ENCODE results near the gene PBRM1. TPM values are rescaled to one million over a fixed set of nuclear protein-coding genes. Genes with fewer than 3 reads are reported as not detected.
A peak's percentile ranks its signal among the peaks of the same experiment; 100 is the strongest.

PBRM1 gene
- total RNA-seq, 2 experiments from 2014 or later: 52.3 to 59.2 TPM

- Mint-ChIP-seq H3K27me3 (no peaks in the 10 kb centered on the region), H3K36me3 (peaks cover 42% of the 10 kb centered on the region), H3K4me3 (no peak overlapping the region), H3K4me1 (ENCODE audit: low read depth) (no peaks in the 10 kb centered on the region), H3K9me3 (no peaks in the 10 kb centered on the region), H3K27ac (no peak overlapping the region)
- ChIA-PET POLR2A (no interaction called here), CTCF (interaction anchor here (0.6 kb wide), 1 partner anchor 112 kb away, joined by 3 read pairs; no protein-coding TSS in a partner anchor)
- intact Hi-C loops (cut with micrococcal nuclease): no loop called here
- no peak for DNase-seq
Observed at GRCh38 chr3:52557011-52557960, 128.4 kb downstream of the PBRM1 start.

GRCh38 chr3:52555056-52555455 is 130.7 kb downstream of the PBRM1 start:
- ChIA-PET CTCF (no interaction called here), POLR2A (no interaction called here)
- peaks cover 37% of the 10 kb centered on the region for H3K36me3 Mint-ChIP-seq
- H3K4me1 Mint-ChIP-seq (ENCODE audit: low read depth): no peaks in the 10 kb centered on the region
- H3K4me3 Mint-ChIP-seq: no peak overlapping the region
- no peaks in the 10 kb centered on the region for H3K9me3 Mint-ChIP-seq
- intact Hi-C loops (cut with micrococcal nuclease): no loop called here
- DNase-seq: no peak
- no peaks in the 10 kb centered on the region for H3K27me3 Mint-ChIP-seq
- no peak overlapping the region for H3K27ac Mint-ChIP-seq

- Mint-ChIP-seq H3K4me3 (no peak overlapping the region), H3K36me3 (peaks cover 31% of the 10 kb centered on the region), H3K27me3 (no peaks in the 10 kb centered on the region), H3K9me3 (no peaks in the 10 kb centered on the region), H3K4me1 (ENCODE audit: low read depth) (no peaks in the 10 kb centered on the region), H3K27ac (no peak overlapping the region)
- no peak for DNase-seq
- intact Hi-C loops (cut with micrococcal nuclease): no loop called here
- CTCF ChIA-PET: no interaction called here
- POLR2A ChIA-PET: no interaction called here
Observed at GRCh38 chr3:52554026-52554755, 131.5 kb downstream of the PBRM1 start.

GRCh38 chr3:52552089-52552488 is 133.6 kb downstream of the PBRM1 start:
- Mint-ChIP-seq H3K4me1 (ENCODE audit: low read depth) (no peaks in the 10 kb centered on the region), H3K36me3 (peaks cover 30% of the 10 kb centered on the region), H3K4me3 (no peak overlapping the region), H3K9me3 (no peaks in the 10 kb centered on the region), H3K27me3 (no peaks in the 10 kb centered on the region), H3K27ac (peak overlapping the region; percentile 5)
- DNase-seq: no peak
- ChIA-PET CTCF (interaction anchor here (0.8 to 1.0 kb wide), 2 partner anchors 9 to 21 kb away, joined by 3 read pairs; no protein-coding TSS in a partner anchor), POLR2A (interaction anchor here (1.1 kb wide), 1 partner anchor 16 kb away, joined by 3 read pairs; the partner anchor contains the start of gene UQCC5)
- intact Hi-C loops (cut with micrococcal nuclease): no loop called here

- Mint-ChIP-seq H3K27ac (no peak overlapping the region), H3K27me3 (no peaks in the 10 kb centered on the region), H3K9me3 (no peaks in the 10 kb centered on the region), H3K4me1 (ENCODE audit: low read depth) (no peaks in the 10 kb centered on the region), H3K4me3 (no peak overlapping the region), H3K36me3 (peaks cover 32% of the 10 kb centered on the region)
- no peak for DNase-seq
- ChIA-PET CTCF (no interaction called here), POLR2A (interaction anchor here (1.1 kb wide), 1 partner anchor 15 kb away, joined by 3 read pairs; the partner anchor contains the start of gene UQCC5)
- intact Hi-C loops (cut with micrococcal nuclease): no loop called here
Observed at GRCh38 chr3:52551118-52551517, 134.6 kb downstream of the PBRM1 start.

GRCh38 chr3:52547143-52547542 is 138.6 kb downstream of the PBRM1 start:
- Mint-ChIP-seq H3K4me3 (no peak overlapping the region), H3K4me1 (ENCODE audit: low read depth) (no peaks in the 10 kb centered on the region), H3K27me3 (no peaks in the 10 kb centered on the region), H3K9me3 (no peaks in the 10 kb centered on the region), H3K27ac (no peak overlapping the region), H3K36me3 (peaks cover 22% of the 10 kb centered on the region)
- no peak for DNase-seq
- POLR2A ChIA-PET: interaction anchor here (1.5 kb wide), 1 partner anchor 10 kb away, joined by 5 read pairs; no protein-coding TSS in a partner anchor
- CTCF ChIA-PET: no interaction called here
- intact Hi-C loops (cut with micrococcal nuclease): no loop called here

- POLR2A ChIA-PET: interaction anchor here (1.5 kb wide), 1 partner anchor 9 kb away, joined by 5 read pairs; no protein-coding TSS in a partner anchor
Observed at GRCh38 chr3:52546111-52546901, 139.4 kb downstream of the PBRM1 start.

GRCh38 chr3:52544937-52545336 is 140.8 kb downstream of the PBRM1 start:
- no peak for DNase-seq
- ChIA-PET CTCF (interaction anchor here (1.6 kb wide), 1 partner anchor 151 kb away, joined by 3 read pairs; no protein-coding TSS in a partner anchor), POLR2A (no interaction called here)
- no peaks in the 10 kb centered on the region for H3K9me3 Mint-ChIP-seq
- H3K4me3 Mint-ChIP-seq: no peak overlapping the region
- no peaks in the 10 kb centered on the region for H3K27me3 Mint-ChIP-seq
- H3K4me1 Mint-ChIP-seq (ENCODE audit: low read depth): peaks cover 3% of the 10 kb centered on the region
- intact Hi-C loops (cut with micrococcal nuclease): no loop called here
- H3K27ac Mint-ChIP-seq: no peak overlapping the region
- H3K36me3 Mint-ChIP-seq: peaks cover 27% of the 10 kb centered on the region

More at GRCh38 chr3:52546111-52546901, 139.4 kb downstream of the PBRM1 start:
- intact Hi-C loops (cut with micrococcal nuclease): no loop called here
- no peaks in the 10 kb centered on the region for H3K27me3 Mint-ChIP-seq
- no peak overlapping the region for H3K4me3 Mint-ChIP-seq
- CTCF ChIA-PET: no interaction called here
- H3K4me1 Mint-ChIP-seq (ENCODE audit: low read depth): no peaks in the 10 kb centered on the region
- H3K9me3 Mint-ChIP-seq: no peaks in the 10 kb centered on the region
- peaks cover 24% of the 10 kb centered on the region for H3K36me3 Mint-ChIP-seq
- no peak overlapping the region for H3K27ac Mint-ChIP-seq
- no peak for DNase-seq

GRCh38 chr3:52541050-52541449 is 144.7 kb downstream of the PBRM1 start:
- intact Hi-C loops (cut with micrococcal nuclease): no loop called here
- POLR2A ChIA-PET: no interaction called here

GRCh38 chr3:52539010-52539653 is 146.6 kb downstream of the PBRM1 start:
- no peak for DNase-seq
- Mint-ChIP-seq H3K4me1 (ENCODE audit: low read depth) (peaks cover 34% of the 10 kb centered on the region), H3K36me3 (peaks cover 21% of the 10 kb centered on the region), H3K27me3 (no peaks in the 10 kb centered on the region), H3K4me3 (no peak overlapping the region), H3K9me3 (no peaks in the 10 kb centered on the region), H3K27ac (peak overlapping the region; percentile 44)
- ChIA-PET POLR2A (no interaction called here), CTCF (no interaction called here)
- intact Hi-C loops (cut with micrococcal nuclease): loop anchor here (10.0 kb wide), 5 partner anchors 254 to 1346 kb away; partner anchors contain the start of genes ACTR8, DUSP7, GLYCTK and SFMBT1

More at GRCh38 chr3:52541050-52541449, 144.7 kb downstream of the PBRM1 start:
- Mint-ChIP-seq H3K27me3 (no peaks in the 10 kb centered on the region), H3K27ac (peak overlapping the region; percentile 33), H3K4me1 (ENCODE audit: low read depth) (peaks cover 27% of the 10 kb centered on the region), H3K9me3 (no peaks in the 10 kb centered on the region), H3K4me3 (no peak overlapping the region), H3K36me3 (peaks cover 21% of the 10 kb centered on the region)
- no peak for DNase-seq
- CTCF ChIA-PET: no interaction called here

- H3K4me3 Mint-ChIP-seq: peak overlapping the region; percentile 92
Observed at GRCh38 chr3:52537726-52538421, 147.8 kb downstream of the PBRM1 start.

More at GRCh38 chr3:52537726-52538421, 147.8 kb downstream of the PBRM1 start:
- intact Hi-C loops (cut with micrococcal nuclease): loop anchor here (10.0 kb wide), 5 partner anchors 253 to 1347 kb away; partner anchors contain the start of genes ACTR8, DUSP7, GLYCTK and SFMBT1
- Mint-ChIP-seq H3K4me1 (ENCODE audit: low read depth) (peaks cover 34% of the 10 kb centered on the region), H3K36me3 (peaks cover 21% of the 10 kb centered on the region), H3K9me3 (no peaks in the 10 kb centered on the region), H3K27me3 (no peaks in the 10 kb centered on the region), H3K27ac (peak overlapping the region; percentile 21)
- ChIA-PET CTCF (no interaction called here), POLR2A (interaction anchor here (1.5 kb wide), 1 partner anchor 9 kb away, joined by 5 read pairs; no protein-coding TSS in a partner anchor)
- DNase-seq: peak; percentile 9
